Measurements from ENCODE around the gene REC8.
A peak's percentile ranks its signal among the peaks of the same experiment; 100 is the strongest.

The REC8 gene

GRCh38 chr14:24145690-24146452, 26.0 kb upstream of the REC8 start:
- Histone ChIP-seq H3K4me3 (peak overlapping the region; percentile 94), H3K36me3 (replicated peaks) (peaks cover 41% of the 10 kb centered on the region), H3K4me1 (peaks cover 11% of the 10 kb centered on the region), H3K27me3 (ENCODE audit: low read depth) (no peaks in the 10 kb centered on the region), H3K9me3 (no peaks in the 10 kb centered on the region)
- no peak for DNase-seq (ENCODE audit: low spot score in 2 of 2)
- in situ Hi-C loops (cut with MboI; ENCODE audit: low sequenced_read_pairs): no loop called here

DNA sequence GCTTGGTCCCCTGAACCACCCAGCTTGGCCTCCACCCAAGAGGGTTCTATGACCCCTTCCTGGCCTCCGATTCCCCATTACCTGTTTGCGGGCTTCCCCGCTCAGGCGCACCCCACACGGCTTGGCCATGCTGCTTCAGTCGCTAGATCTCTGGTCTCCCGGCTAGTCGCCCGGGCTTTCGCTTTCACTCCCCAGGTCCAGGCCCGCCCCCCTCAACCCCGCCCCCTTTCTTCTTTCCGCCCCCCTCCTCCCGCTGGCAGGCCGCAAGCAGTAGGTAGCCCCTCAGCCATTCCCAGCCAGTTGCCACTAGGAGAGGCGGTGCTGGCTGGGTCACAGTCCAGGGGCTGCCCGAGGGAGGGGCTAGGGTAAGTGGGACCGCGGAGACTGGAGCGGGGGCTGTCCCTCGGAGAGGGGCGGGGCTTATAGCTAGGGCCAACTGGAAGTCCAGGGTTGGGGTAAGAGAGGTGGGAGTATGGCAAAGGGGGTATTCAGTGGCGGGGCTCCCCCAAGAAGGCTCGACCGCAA, 25.4 kb upstream of the REC8 start, which contains the start of gene PSME2:
PSME2 (minus strand) TSS at position 158 of the 525 bp plus-strand sequence; CDS start at position 129, 29 bp downstream.
- in situ Hi-C loops (cut with MboI; ENCODE audit: low sequenced_read_pairs): no loop called here
- no peaks in the 10 kb centered on the region for H3K9me3 ChIP-seq
- H3K27me3 ChIP-seq (ENCODE audit: low read depth): no peaks in the 10 kb centered on the region
- peak within 1 kb of the TSS; percentile 94 for H3K4me3 ChIP-seq
- DNase-seq (ENCODE audit: low spot score in 2 of 2): peak; percentile 97 to 99
- peaks cover 11% of the 10 kb centered on the region for H3K4me1 ChIP-seq
- H3K36me3 ChIP-seq (replicated peaks): peaks cover 48% of the 10 kb centered on the region

- H3K27me3 ChIP-seq (ENCODE audit: low read depth): no peaks in the 10 kb centered on the region
- in situ Hi-C loops (cut with MboI; ENCODE audit: low sequenced_read_pairs): no loop called here
- H3K36me3 ChIP-seq (replicated peaks): peaks cover 54% of the 10 kb centered on the region
- peak; percentile 99 to 100 for DNase-seq (ENCODE audit: low spot score in 2 of 2)
- H3K4me3 ChIP-seq: peak within 1 kb of the TSS; percentile 94
- H3K4me1 ChIP-seq: peaks cover 11% of the 10 kb centered on the region
- no peaks in the 10 kb centered on the region for H3K9me3 ChIP-seq
Observed at GRCh38 chr14:24146978-24147760, 24.7 kb upstream of the REC8 start, which contains the start of gene RNF31. Gene RNF31 (plus strand): TSS chr14:24147498. CDS start chr14:24147699, 201 bp downstream.

DNA sequence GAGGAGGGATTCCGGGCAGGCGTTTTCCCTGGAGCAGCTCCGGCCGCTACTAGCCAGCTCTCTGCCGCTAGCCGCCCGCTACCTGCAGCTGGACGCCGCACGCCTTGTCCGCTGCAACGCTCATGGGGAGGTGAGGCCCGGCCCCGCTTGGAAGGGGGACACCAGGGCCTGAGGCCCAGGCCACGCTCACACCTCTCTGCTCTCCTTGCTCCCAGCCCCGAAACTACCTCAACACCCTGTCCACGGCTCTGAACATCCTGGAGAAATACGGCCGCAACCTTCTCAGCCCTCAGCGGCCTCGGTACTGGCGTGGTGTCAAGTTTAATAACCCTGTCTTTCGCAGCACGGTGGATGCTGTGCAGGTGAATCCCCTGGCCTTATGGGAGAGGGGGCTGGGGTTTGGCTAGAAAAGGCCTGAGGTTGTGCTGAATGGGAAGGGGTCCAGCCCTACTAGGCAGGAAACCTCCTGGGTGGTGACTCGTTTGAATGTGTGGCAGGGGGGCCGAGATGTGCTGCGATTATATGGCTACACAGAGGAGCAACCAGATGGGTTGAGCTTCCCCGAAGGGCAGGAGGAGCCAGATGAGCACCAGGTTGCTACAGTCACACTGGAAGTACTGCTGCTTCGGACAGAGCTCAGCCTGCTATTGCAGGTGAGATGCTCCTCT, 24.0 kb upstream of the REC8 start:
- DNase-seq (ENCODE audit: low spot score in 2 of 2): no peak
- Histone ChIP-seq H3K9me3 (no peaks in the 10 kb centered on the region), H3K36me3 (replicated peaks) (peaks cover 62% of the 10 kb centered on the region), H3K27me3 (ENCODE audit: low read depth) (no peaks in the 10 kb centered on the region), H3K4me1 (peaks cover 11% of the 10 kb centered on the region), H3K4me3 (peak overlapping the region; percentile 94)
- in situ Hi-C loops (cut with MboI; ENCODE audit: low sequenced_read_pairs): no loop called here

DNA sequence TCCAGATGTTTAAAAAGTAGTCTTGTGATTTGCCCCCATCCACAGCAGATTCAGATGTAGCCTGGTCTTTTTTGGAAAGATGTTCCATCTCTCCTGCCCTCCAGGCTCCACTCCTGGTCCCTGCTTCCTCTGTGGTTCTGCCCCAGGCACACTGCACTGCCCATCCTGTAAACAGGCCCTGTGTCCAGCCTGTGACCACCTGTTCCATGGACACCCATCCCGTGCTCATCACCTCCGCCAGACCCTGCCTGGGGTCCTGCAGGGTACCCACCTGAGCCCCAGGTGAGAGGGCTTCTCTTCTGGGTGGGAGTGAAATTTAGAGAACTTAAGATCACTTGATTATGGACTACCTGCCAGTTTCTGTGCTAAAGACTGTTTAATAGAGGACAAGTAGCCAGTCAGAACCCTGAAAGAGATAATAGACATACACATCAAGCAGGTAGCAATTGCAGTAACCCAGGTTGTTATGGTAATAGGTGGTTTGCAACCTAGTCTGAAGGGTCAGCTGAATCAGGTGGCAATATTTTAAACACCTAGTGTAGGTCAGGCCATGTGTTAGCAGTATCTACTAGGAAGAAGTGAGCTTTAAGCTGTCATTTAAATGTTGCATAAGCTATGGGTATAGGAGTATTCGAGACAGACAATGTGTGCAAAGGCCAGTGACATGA, 22.4 kb upstream of the REC8 start:
- no peak overlapping the region for H3K4me3 ChIP-seq
- in situ Hi-C loops (cut with MboI; ENCODE audit: low sequenced_read_pairs): no loop called here

GRCh38 chr14:24150061-24150460, 21.8 kb upstream of the REC8 start:
- in situ Hi-C loops (cut with MboI; ENCODE audit: low sequenced_read_pairs): no loop called here
- no peaks in the 10 kb centered on the region for H3K27me3 ChIP-seq (ENCODE audit: low read depth)
- H3K36me3 ChIP-seq (replicated peaks): peaks cover 63% of the 10 kb centered on the region
- DNase-seq (ENCODE audit: low spot score in 2 of 2): no peak
- no peaks in the 10 kb centered on the region for H3K9me3 ChIP-seq
- H3K4me3 ChIP-seq: no peak overlapping the region
- H3K4me1 ChIP-seq: peaks cover 11% of the 10 kb centered on the region

More for the DNA sequence above, 22.4 kb upstream of the REC8 start:
- Histone ChIP-seq H3K4me1 (peaks cover 11% of the 10 kb centered on the region), H3K9me3 (no peaks in the 10 kb centered on the region), H3K27me3 (ENCODE audit: low read depth) (no peaks in the 10 kb centered on the region), H3K36me3 (replicated peaks) (peaks cover 62% of the 10 kb centered on the region)
- no peak for DNase-seq (ENCODE audit: low spot score in 2 of 2)

GRCh38 chr14:24150567-24150966, 21.3 kb upstream of the REC8 start:
- H3K36me3 ChIP-seq (replicated peaks): peaks cover 68% of the 10 kb centered on the region
- H3K4me3 ChIP-seq: no peak overlapping the region
- in situ Hi-C loops (cut with MboI; ENCODE audit: low sequenced_read_pairs): no loop called here
- no peaks in the 10 kb centered on the region for H3K9me3 ChIP-seq
- H3K4me1 ChIP-seq: peaks cover 10% of the 10 kb centered on the region
- no peaks in the 10 kb centered on the region for H3K27me3 ChIP-seq (ENCODE audit: low read depth)
- no peak for DNase-seq (ENCODE audit: low spot score in 2 of 2)

- H3K4me3 ChIP-seq: no peak overlapping the region
- peaks cover 5% of the 10 kb centered on the region for H3K4me1 ChIP-seq
- in situ Hi-C loops (cut with MboI; ENCODE audit: low sequenced_read_pairs): no loop called here
- H3K9me3 ChIP-seq: no peaks in the 10 kb centered on the region
- no peak for DNase-seq (ENCODE audit: low spot score in 2 of 2)
- peaks cover 72% of the 10 kb centered on the region for H3K36me3 ChIP-seq (replicated peaks)
- no peaks in the 10 kb centered on the region for H3K27me3 ChIP-seq (ENCODE audit: low read depth)
Observed at GRCh38 chr14:24150993-24151392, 20.9 kb upstream of the REC8 start.

DNA sequence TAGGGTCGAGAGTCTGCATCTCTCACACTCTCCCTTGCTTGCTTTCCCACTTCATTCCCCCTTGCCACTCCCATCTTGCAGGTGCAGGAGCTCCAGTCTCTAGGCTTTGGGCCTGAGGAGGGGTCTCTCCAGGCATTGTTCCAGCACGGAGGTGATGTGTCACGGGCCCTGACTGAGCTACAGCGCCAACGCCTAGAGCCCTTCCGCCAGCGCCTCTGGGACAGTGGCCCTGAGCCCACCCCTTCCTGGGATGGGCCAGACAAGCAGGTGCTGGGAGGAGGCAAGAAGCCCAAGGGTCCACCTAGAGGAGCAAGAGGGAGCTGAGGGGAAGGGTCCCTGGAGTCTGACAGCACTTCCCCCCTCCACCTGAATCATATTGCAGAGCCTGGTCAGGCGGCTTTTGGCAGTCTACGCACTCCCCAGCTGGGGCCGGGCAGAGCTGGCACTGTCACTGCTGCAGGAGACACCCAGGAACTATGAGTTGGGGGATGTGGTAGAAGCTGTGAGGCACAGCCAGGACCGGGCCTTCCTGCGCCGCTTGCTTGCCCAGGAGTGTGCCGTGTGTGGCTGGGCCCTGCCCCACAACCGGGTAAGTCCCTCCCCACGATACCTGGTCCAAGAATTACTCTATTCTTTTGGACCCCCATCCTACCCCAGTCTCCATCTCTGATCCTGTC, 20.3 kb upstream of the REC8 start:
- no peaks in the 10 kb centered on the region for H3K9me3 ChIP-seq
- peaks cover 77% of the 10 kb centered on the region for H3K36me3 ChIP-seq (replicated peaks)
- in situ Hi-C loops (cut with MboI; ENCODE audit: low sequenced_read_pairs): no loop called here
- no peak overlapping the region for H3K4me3 ChIP-seq
- no peaks in the 10 kb centered on the region for H3K27me3 ChIP-seq (ENCODE audit: low read depth)
- peaks cover 5% of the 10 kb centered on the region; the same call in 1 of the 2 replicates for H3K4me1 ChIP-seq
- DNase-seq (ENCODE audit: low spot score in 2 of 2): no peak

- Histone ChIP-seq H3K4me3 (no peak overlapping the region), H3K27me3 (ENCODE audit: low read depth) (no peaks in the 10 kb centered on the region), H3K4me1 (no peaks in the 10 kb centered on the region), H3K36me3 (replicated peaks) (peaks cover 80% of the 10 kb centered on the region), H3K9me3 (no peaks in the 10 kb centered on the region)
- in situ Hi-C loops (cut with MboI; ENCODE audit: low sequenced_read_pairs): no loop called here
- no peak for DNase-seq (ENCODE audit: low spot score in 2 of 2)
Observed at GRCh38 chr14:24155100-24155499, 16.8 kb upstream of the REC8 start.

- Histone ChIP-seq H3K4me3 (no peak overlapping the region), H3K4me1 (peaks cover 5% of the 10 kb centered on the region; the same call in 1 of the 2 replicates), H3K36me3 (replicated peaks) (peaks cover 72% of the 10 kb centered on the region), H3K9me3 (no peaks in the 10 kb centered on the region), H3K27me3 (ENCODE audit: low read depth) (no peaks in the 10 kb centered on the region)
- in situ Hi-C loops (cut with MboI; ENCODE audit: low sequenced_read_pairs): no loop called here
- no peak for DNase-seq (ENCODE audit: low spot score in 2 of 2)
Observed at GRCh38 chr14:24156840-24157239, 15.0 kb upstream of the REC8 start.

DNA sequence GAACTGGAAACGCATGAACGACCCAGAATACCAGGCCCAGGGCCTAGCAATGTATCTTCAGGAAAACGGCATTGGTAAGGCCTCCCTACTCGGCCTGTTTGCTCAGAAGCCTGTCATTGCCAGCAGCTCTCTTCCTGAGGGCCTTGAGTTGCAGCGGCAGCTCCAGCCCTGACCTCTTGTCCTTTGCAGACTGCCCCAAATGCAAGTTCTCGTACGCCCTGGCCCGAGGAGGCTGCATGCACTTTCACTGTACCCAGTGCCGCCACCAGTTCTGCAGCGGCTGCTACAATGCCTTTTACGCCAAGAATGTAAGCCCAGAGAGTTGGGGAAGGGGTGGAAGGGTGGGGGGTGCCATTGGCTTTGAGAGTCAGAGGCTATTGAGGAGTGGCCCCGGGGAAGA, 14.5 kb upstream of the REC8 start:
- Histone ChIP-seq H3K36me3 (replicated peaks) (peaks cover 71% of the 10 kb centered on the region), H3K9me3 (no peaks in the 10 kb centered on the region), H3K4me3 (no peak overlapping the region), H3K27me3 (ENCODE audit: low read depth) (no peaks in the 10 kb centered on the region), H3K4me1 (peaks cover 5% of the 10 kb centered on the region; the same call in 1 of the 2 replicates)
- DNase-seq (ENCODE audit: low spot score in 2 of 2): no peak
- in situ Hi-C loops (cut with MboI; ENCODE audit: low sequenced_read_pairs): no loop called here
